Ishikawa (cell line): Measurements from ENCODE around the gene TADA1.

Experiments used
- CEBPB ChIP-seq: IDR thresholded peaks from 2 replicates; pipeline ENCODE4 v1.6.1; 2012
- CREB1 ChIP-seq: IDR thresholded peaks from 2 replicates; pipeline ENCODE4 v1.6.1; 2012; ENCODE audit warnings: low read depth
- EGR1 ChIP-seq: IDR thresholded peaks from 2 replicates; pipeline ENCODE4 v1.6.1; 2012
- EP300 ChIP-seq: IDR thresholded peaks from 2 replicates; pipeline ENCODE4 v1.6.1; 2012; ENCODE audit warnings: borderline replicate concordance
- FOXM1 ChIP-seq: IDR thresholded peaks from 2 replicates; pipeline ENCODE4 v1.6.1; 2012; ENCODE audit warnings: low read depth, borderline replicate concordance
- NFIC ChIP-seq: IDR thresholded peaks from 2 replicates; pipeline ENCODE4 v1.6.1; 2012
- RAD21 ChIP-seq: IDR thresholded peaks from 2 replicates; pipeline ENCODE4 v1.6.1; 2012; ENCODE audit warnings: low read depth
- REST ChIP-seq: IDR thresholded peaks from 2 replicates; pipeline ENCODE4 v1.6.1; 2012; ENCODE audit warnings: low read depth, mild to moderate bottlenecking
- TAF1 ChIP-seq: IDR thresholded peaks from 2 replicates; pipeline ENCODE4 v1.6.1; 2012; ENCODE audit warnings: low read depth, mild to moderate bottlenecking
- TCF12 ChIP-seq: IDR thresholded peaks from 2 replicates; pipeline ENCODE4 v1.6.1; 2012; ENCODE audit warnings: low read depth
- TEAD4 ChIP-seq: IDR thresholded peaks from 2 replicates; pipeline ENCODE4 v1.6.1; 2012
- YY1 ChIP-seq: IDR thresholded peaks from 2 replicates; pipeline ENCODE4 v1.6.1; 2012; ENCODE audit warnings: low read depth
- ZBTB7A ChIP-seq: IDR thresholded peaks from 2 replicates; pipeline ENCODE4 v1.6.1; 2012; ENCODE audit warnings: low read depth
- TF ChIP-seq, protein P1 (sequence below): IDR thresholded peaks from 2 replicates; pipeline ENCODE4 v1.6.1; 2012
- TF ChIP-seq, protein P2 (sequence below): IDR thresholded peaks from 2 replicates; pipeline ENCODE4 v1.6.1; 2012

The TADA1 gene

GRCh38 chr1:166915941-166916340 is 39.9 kb upstream of the TADA1 start:
- TF ChIP-seq NFIC = no peak
- no peak for TF ChIP-seq CREB1
- no peak for TF ChIP-seq TAF1
- TF ChIP-seq, protein P1, sequence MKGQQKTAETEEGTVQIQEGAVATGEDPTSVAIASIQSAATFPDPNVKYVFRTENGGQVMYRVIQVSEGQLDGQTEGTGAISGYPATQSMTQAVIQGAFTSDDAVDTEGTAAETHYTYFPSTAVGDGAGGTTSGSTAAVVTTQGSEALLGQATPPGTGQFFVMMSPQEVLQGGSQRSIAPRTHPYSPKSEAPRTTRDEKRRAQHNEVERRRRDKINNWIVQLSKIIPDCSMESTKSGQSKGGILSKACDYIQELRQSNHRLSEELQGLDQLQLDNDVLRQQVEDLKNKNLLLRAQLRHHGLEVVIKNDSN = no peak
- TF ChIP-seq EGR1 = no peak
- no peak for TF ChIP-seq CEBPB
- no peak for TF ChIP-seq EP300
- TF ChIP-seq TCF12 = no peak
- no peak for TF ChIP-seq YY1
- TF ChIP-seq RAD21 = no peak
- TF ChIP-seq REST = no peak
- no peak for TF ChIP-seq FOXM1
- TF ChIP-seq, protein P2, sequence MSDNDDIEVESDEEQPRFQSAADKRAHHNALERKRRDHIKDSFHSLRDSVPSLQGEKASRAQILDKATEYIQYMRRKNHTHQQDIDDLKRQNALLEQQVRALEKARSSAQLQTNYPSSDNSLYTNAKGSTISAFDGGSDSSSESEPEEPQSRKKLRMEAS = no peak
- no peak for TF ChIP-seq TEAD4
- TF ChIP-seq ZBTB7A = no peak

GRCh38 chr1:166915042-166915441 is 39.0 kb upstream of the TADA1 start:
- TF ChIP-seq TCF12 (no peak), TAF1 (no peak), FOXM1 (no peak), TEAD4 (no peak), ZBTB7A (no peak), CEBPB (no peak), EP300 (no peak), RAD21 (no peak)
- TF ChIP-seq, protein P2 = no peak
- TF ChIP-seq, protein P1 = no peak

- TF ChIP-seq EP300 = no peak
- TF ChIP-seq, protein P2 = no peak
- TF ChIP-seq CREB1 = no peak
- TF ChIP-seq TEAD4 = no peak
- TF ChIP-seq CEBPB = no peak
- no peak for TF ChIP-seq ZBTB7A
- TF ChIP-seq NFIC = no peak
- TF ChIP-seq REST = no peak
- no peak for TF ChIP-seq RAD21
- no peak for TF ChIP-seq YY1
Observed at GRCh38 chr1:166914111-166914510, 38.0 kb upstream of the TADA1 start.

- TF ChIP-seq RAD21 (no peak), EGR1 (no peak), EP300 (no peak), NFIC (no peak), TCF12 (no peak), CEBPB (no peak), TAF1 (no peak)
- TF ChIP-seq, protein P2 = no peak
Observed at GRCh38 chr1:166911624-166912023, 35.6 kb upstream of the TADA1 start.

DNA sequence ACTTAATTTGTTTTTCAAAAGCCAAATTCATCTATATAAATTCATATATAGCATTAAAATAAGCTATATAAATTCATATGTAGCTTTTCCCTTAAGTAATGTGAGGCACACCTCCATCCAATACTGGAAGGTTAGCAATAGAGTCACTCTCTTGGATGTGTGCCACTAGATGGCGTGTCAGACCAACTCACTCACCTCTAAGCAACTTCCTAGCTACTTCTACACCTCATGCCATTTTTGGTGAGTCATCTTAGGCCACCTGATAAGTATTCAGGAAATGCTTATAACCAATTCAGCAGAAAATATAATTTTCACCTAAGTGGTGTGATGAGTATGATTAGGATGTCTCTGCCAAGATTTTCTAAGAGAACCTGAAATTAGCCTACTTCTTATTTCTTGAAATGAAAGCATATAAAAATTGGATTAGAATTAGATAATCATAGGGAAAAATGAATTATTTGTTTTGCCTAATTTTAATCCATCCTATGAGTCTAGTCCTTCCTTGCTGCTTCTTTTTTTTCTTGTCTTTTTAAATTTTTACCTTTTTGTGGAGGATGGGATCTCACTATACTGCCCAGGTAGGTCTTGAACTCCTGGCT is 34.4 kb upstream of the TADA1 start:
- no peak for TF ChIP-seq ZBTB7A
- TF ChIP-seq, protein P2 = no peak
- TF ChIP-seq NFIC = no peak
- TF ChIP-seq YY1 = 0 out of 2 replicates have a peak, but pooled peaks have one; percentile 20
- no peak for TF ChIP-seq REST
- TF ChIP-seq EGR1 = no peak
- TF ChIP-seq TAF1 = no peak
- TF ChIP-seq CREB1 = no peak
- no peak for TF ChIP-seq FOXM1
- peak; percentile 19; the same call in 1 of the 2 replicates for TF ChIP-seq TEAD4
- TF ChIP-seq RAD21 = peak; percentile 94
- TF ChIP-seq, protein P1 = peak; percentile 55; the same call in 1 of the 2 replicates
- TF ChIP-seq EP300 = no peak
